SK-N-SH treated with all-trans-retinoic acid at 6 μM for 48 hours (cell line): ENCODE results near the gene WEE2.

Source experiments
- GLIS3 ChIP-seq: fragments of 250-450 bp; sonication (Bioruptor Pico); IDR thresholded peaks from 2 replicates; pipeline ENCODE4 v1.5.0; 2020; ENCODE audit warnings: mild to moderate bottlenecking, moderate library complexity
- SNAI2 ChIP-seq: fragments of 250-450 bp; sonication (Bioruptor Pico); IDR thresholded peaks from 2 replicates; pipeline ENCODE4 v1.5.0; 2020; ENCODE audit warnings: mild to moderate bottlenecking, moderate library complexity
- TOX ChIP-seq: fragments of 250-450 bp; sonication (Bioruptor Pico); IDR thresholded peaks from 2 replicates; pipeline ENCODE4 v1.8.0; 2021; ENCODE audit warnings: mild to moderate bottlenecking, moderate library complexity, borderline replicate concordance
- ZFP30 ChIP-seq: fragments of 450-650 bp; formaldehyde crosslinking; IDR thresholded peaks from 2 replicates; pipeline ENCODE4 v1.5.0; 2022; ENCODE audit warnings: mild to moderate bottlenecking, moderate library complexity
- ZNF8 ChIP-seq: fragments of 450-650 bp; formaldehyde crosslinking; IDR thresholded peaks from 2 replicates; pipeline ENCODE4 v1.5.0; 2020; ENCODE audit warnings: mild to moderate bottlenecking, moderate library complexity
- TF ChIP-seq, protein P1 (sequence below): fragments of 250-450 bp; sonication (Bioruptor Pico); IDR thresholded peaks from 2 replicates; pipeline ENCODE4 v1.8.0; 2020; ENCODE audit warnings: mild to moderate bottlenecking, moderate library complexity, borderline replicate concordance

DNA sequence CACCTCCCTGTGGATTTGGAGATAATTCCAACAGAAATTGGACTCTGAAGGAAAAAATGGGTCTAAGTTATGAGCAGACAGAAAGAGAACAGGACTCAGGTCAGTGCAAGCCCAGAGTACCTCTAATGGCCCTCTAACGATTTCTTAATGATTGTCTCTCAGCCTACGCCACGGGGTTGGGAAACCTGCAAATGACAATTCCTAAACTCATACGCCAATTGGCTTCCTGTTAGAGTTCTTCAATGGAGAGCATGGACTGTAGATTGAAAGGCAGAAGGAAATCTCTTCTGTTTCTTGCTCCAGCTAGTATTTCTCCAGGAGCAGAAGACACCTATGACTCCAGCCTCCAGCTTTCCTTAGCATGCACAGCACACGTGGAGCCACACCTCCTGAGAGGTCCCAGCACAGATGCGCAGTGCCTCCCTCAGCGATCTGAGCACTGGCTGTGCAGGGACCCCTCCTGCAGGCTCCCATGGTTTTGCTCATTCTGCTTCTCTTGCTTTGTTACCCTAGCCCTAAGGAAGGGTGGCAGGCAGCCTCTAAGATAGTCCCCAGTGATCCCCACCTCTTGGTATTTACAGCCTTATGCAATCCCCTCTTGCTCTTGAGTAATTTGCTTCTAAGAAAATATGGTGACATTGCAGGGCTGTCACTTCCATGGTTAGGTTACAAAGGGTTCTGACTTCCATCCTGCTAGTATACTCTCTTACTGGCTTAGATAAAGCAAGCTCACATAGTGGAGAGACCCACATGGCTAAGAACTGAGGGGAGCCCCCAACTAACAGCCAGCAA, 36.3 kb upstream of the WEE2 start:
- TF ChIP-seq TOX (CRISPR knock-in tag) (no peak), SNAI2 (CRISPR knock-in tag) (no peak), ZNF8 (CRISPR knock-in tag) (no peak), ZFP30 (CRISPR knock-in tag) (no peak), GLIS3 (no peak)
- TF ChIP-seq, protein P1, sequence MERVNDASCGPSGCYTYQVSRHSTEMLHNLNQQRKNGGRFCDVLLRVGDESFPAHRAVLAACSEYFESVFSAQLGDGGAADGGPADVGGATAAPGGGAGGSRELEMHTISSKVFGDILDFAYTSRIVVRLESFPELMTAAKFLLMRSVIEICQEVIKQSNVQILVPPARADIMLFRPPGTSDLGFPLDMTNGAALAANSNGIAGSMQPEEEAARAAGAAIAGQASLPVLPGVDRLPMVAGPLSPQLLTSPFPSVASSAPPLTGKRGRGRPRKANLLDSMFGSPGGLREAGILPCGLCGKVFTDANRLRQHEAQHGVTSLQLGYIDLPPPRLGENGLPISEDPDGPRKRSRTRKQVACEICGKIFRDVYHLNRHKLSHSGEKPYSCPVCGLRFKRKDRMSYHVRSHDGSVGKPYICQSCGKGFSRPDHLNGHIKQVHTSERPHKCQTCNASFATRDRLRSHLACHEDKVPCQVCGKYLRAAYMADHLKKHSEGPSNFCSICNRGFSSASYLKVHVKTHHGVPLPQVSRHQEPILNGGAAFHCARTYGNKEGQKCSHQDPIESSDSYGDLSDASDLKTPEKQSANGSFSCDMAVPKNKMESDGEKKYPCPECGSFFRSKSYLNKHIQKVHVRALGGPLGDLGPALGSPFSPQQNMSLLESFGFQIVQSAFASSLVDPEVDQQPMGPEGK (CRISPR knock-in tag): no peak
